ENCODE results near the gene IZUMO4.

IZUMO4 gene

GRCh38 chr19:2059422-2060201 is 37.1 kb upstream of the IZUMO4 start:
- DNase-seq, result no peak

DNA sequence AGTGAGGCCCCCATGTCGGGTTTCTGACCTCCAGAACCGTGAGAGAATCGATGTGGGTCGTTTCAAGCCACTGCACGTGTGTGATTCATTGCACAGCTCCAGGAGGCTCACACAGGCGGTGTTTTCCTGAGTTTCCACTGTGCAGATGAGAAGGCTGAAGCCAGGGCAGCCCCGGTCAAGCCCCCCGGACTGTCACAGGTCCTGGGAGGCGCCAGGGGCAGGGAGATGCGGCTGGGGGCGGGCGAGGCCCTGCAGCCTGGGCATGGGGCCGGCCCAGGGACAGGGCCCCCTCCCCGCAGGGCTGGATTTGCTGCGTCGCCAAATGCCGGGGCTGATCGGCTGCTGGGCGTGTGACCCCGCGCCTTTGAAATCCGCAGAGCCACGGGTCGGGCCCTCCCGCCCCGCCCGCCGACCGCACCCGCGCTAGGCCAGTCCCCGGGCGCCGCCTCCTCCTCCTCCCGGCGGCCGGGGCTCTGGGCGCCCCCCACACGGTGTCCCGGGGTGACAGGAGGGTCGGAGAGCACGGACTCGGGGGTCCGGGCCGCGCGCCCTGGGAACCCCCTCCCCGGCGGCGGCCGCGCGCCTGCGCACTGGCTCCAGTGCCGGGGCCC is 35.7 kb upstream of the IZUMO4 start:
- no peak for DNase-seq

- peak; percentile 99 to 100 (median 99) for DNase-seq
These were observed 35.0 kb upstream of the IZUMO4 start for GRCh38 chr19:2061495-2062388.

DNA sequence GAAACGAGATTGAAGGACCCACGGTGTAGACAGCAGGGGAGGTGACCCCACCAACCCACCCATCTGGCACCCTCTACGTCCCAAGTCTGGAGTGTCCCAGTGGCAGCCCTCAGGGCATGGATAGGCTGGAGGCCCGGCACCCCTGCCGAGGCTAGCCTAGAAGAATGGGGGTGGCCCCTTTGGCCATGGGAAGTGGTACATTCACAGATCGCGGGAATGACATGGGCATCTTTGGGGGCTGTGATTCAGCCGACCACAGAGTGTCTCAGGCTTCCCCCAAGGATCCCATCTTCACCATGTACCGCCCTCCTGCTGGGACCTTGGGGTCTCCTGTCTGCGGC is 34.4 kb upstream of the IZUMO4 start:
- no peak for DNase-seq

DNA sequence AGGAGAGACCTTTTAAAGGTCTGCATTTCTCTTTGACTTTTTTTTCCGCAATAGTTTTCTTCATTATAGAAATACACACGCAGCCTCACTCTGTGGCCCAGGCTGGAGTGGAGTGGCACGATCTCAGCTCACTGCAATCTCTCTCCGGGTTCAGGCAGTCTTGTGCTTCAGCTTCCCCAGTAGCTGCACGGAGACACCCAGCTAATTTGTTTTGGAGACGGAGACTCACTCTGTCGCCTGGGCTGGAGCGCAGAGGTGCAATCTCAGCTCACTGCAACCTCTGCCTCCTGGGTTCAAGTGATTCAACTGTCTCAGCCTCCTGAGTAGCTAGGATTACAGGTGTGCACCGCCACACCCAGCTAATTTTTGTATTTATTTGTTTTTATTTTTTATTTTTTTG is 33.9 kb upstream of the IZUMO4 start:
- DNase-seq, result no peak

DNA sequence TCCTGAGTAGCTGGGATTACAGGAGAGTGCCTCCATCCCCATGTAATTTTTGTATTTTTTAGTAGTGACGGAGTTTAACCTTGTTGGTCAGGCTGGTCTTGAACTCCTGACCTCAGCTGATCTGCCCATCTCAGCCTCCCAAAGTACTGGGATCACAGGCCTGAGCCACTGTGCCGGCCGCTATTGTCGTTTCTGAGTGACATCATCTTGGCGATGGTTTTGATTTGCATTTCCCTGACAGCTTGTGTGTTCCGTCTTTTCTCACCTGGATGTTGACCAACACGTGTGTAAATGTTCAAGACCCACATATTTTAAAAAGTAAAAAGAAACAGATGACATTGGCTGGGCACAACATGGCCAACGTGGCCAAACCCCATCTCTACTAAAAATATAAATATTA is 32.9 kb upstream of the IZUMO4 start:
- no peak for DNase-seq

DNA sequence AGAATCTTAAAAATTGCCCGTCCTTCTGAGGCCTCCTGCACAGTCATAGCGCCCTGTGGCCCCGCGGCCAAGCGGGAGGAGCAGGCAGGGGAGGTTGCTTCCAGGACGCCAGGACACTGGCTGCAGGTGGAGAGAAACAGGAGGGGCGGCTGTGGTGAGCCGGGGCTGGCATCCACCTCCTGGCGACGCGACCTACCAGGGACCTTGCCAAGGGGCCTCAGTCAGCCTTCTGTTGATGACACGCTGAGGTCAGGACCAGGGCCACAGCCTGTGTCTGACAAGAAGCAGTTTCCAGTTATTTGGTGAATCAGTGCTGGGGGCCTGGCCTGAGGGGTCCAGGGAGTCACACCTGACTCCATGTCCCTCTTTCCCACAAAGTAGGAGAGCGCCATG is 32.3 kb upstream of the IZUMO4 start:
- no peak for DNase-seq

- no peak for DNase-seq
These were observed 31.8 kb upstream of the IZUMO4 start for GRCh38 chr19:2064788-2065524.

DNA sequence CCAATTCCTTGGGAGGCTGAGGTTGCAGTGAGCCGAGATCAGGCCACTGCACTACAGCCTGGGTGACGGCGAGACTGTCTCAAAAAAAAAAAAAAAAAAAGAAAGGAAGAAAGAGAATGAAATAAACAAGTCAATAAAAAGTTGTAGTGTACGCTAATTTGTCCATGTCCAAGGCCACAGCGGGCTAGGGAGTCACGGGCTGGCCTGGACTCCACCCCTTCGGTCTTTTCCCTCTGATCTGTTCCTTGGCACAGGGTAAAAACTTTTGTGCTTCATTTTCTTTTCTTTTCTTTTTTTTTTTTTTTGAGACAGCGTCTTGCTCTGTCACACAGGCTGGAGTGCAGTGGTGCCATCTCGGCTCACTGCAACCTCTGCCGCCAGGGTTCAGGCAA is 26.3 kb upstream of the IZUMO4 start:
- DNase-seq, result no peak

- DNase-seq, result no peak
These were observed 25.6 kb upstream of the IZUMO4 start for GRCh38 chr19:2070986-2071673.

- no peak for DNase-seq
These were observed 23.8 kb upstream of the IZUMO4 start for GRCh38 chr19:2072757-2073551.

DNA sequence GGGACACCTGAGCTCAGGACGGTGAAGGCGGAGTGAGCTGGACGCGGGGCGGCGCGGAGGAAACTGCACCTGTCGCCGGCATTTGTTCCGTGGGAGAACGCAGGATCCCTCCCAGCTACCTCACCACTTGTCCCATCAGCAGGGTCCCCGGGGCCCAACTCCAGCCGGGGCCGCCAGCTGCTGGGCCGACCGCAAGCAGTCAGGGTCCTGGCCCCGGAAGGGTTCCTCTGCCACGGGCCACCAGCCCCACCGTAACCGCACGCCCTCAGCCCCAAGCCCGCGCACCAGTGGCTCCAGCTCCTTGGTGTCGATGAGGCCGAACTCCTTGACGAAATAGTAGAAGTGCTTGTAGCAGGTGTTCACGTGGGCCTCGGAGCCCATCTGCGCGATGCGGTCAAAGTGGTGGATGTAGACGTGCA is 20.2 kb upstream of the IZUMO4 start:
- no peak for DNase-seq

- no peak for DNase-seq
These were observed 19.3 kb upstream of the IZUMO4 start for GRCh38 chr19:2077398-2077797.

GRCh38 chr19:2077833-2078619 is 18.7 kb upstream of the IZUMO4 start:
- no peak for DNase-seq

- no peak for DNase-seq
These were observed 17.4 kb upstream of the IZUMO4 start for GRCh38 chr19:2079076-2079864.

DNA sequence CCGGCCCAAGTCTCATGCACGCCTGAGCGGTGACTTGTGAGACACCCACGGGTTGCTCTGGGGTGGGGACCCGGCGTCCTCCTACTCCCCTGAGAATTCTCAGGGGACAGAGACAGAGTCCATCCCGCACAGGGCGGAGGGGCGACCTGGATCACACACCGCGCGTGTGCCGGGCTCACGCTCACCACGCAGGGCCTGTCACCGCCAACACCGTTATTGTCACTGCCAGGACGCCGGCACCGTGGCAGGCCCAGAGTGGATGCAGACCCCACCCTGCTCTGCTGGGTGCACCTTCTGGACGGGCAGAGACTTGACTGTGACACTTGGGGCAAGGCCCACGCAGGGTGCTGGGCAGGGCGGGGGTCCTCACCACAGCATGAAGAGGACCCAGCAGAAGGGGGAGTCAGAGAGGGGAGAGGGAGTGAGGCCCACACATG is 16.8 kb upstream of the IZUMO4 start:
- no peak for DNase-seq

- DNase-seq, result no peak
These were observed 16.3 kb upstream of the IZUMO4 start for GRCh38 chr19:2080336-2080988.

- peak in 3 of 5 donors; percentile 38 to 75 (median 47) for DNase-seq
These were observed 14.6 kb upstream of the IZUMO4 start for GRCh38 chr19:2081873-2082810.

All from T-helper 1 cell (primary cell).